Fibroblast of skin of back (primary cell): ENCODE data around the gene CPSF2.
A peak's percentile ranks its signal among the peaks of the same experiment; 100 is the strongest.
"Not testable (repeated sequence)": the region's sequence is repeated elsewhere in the genome, so short reads cannot be mapped to it uniquely, and the experiment has no call there.

Experiments
- DNase-seq: peaks from one replicate; pipeline ENCODE4 v3.0.0-alpha.2; 2013

The CPSF2 gene

DNA sequence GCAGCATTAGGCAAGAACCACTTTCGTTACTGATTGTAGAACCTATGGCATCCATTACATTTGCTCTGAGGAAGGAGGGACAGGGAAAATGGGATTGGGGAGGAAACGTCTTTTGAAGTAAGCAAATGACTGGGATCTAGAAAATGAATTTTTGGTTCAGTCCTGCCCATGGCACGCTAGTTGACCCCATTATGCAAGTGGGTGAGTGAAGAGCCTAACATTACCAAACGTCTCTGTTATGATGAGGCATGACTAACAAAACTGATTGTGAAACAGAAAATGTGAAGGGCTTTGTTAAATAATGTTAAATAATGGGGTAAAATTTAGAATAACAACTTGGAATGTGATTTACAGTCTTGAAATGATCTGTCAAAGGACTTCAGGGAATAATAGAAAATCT, 38.9 kb downstream of the CPSF2 start:
- peak; percentile 40 for DNase-seq

DNA sequence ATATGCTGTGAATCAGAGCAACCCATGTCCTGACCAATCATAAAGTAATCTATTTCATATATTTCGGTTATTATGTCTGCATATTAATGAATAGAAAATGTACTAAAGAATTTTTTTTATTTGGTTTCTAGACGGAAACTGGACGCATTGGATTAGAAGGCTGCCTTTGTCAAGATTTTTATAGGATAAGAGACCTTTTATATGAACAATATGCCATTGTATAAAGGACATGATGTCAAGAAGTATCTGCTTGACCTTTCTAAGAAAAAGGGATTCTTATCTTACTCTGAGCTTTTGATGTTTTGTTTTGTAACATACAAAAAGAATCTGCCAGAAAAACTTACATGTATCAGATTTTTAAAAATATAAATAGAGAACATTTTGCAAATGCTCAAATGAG, 39.8 kb downstream of the CPSF2 start:
- no peak for DNase-seq

DNA sequence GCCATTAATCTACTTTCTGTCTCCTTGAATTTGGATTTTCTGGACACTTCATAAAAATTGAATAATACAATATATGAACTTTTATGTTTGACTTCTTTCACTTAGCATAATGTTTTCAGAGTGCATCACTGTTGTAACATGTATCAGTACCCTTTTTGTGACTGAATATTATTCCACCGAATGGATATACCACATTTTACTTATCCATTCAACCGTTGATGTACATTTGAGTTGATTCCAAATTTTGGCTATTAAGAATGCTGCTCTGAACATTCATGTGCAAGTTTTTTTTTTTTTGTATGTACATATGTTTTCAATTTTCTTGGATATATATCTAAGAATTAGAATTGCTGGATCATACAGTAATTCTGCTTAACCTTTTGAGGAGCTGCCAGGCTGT, 43.2 kb downstream of the CPSF2 start:
- DNase-seq: no peak

- DNase-seq: peak; percentile 53
These were observed 51.9 kb downstream of the CPSF2 start for GRCh38 chr14:92173668-92174067.

GRCh38 chr14:92175811-92176210, 54.0 kb downstream of the CPSF2 start:
- DNase-seq: no peak

DNA sequence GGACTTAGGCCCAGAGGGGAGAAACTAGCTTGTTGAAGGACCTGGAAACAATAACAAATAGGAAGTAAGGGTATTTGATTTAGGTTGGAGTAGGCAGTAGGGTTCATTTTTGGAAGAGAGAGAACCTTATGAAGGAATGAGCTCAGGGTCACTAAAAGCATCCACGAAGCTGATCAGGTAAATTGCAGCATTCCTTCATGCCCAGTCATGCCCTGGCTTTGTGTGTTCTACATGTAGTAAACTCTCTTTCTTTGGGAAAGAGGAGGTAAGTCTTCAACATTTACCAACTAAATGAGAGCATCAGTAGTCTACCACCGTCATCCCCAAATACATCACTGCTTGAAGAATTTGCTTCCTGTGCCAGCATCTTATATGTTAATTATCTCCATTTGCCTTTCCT, 54.7 kb downstream of the CPSF2 start:
- no peak for DNase-seq

- not testable (repeated sequence) for DNase-seq
These were observed 57.4 kb downstream of the CPSF2 start for GRCh38 chr14:92179178-92179577.

DNA sequence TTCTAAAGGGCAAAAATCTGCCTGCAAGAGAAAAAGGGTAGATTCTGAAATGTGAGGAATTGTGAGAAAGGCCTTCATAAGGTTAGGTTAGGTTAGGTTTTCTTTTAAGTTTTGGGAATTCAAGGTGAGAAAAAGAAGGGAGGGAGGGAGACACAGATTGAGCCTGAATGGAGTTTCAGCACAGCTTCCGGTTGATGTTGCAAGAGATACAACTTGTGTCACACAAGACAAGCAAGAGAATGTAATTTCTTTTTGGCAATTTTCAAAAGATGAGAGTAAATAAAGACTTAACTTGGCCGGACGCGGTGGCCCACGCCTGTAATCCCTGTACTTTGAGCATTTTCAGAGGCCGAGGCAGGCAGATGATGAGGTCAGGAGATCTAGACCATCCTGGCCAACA, 63.8 kb downstream of the CPSF2 start:
- DNase-seq: no peak

DNA sequence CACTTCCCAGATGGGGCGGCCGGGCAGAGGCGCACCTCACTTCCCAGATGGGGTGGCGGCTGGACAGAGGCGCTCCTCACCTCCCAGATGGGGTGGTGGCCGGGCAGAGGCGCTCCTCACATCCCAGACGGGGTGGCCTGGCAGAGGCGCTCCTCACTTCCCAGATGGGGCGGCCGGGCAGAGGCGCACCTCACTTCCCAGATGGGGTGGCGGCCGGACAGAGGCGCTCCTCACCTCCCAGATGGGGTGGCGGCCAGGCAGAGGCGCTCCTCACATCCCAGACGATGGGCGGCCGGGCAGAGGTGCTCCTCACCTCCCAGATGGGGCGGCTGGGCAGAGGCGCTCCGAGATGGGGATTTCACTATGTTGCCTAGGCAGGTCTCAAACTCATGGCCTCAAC, 65.8 kb downstream of the CPSF2 start:
- not testable (repeated sequence) for DNase-seq

DNA sequence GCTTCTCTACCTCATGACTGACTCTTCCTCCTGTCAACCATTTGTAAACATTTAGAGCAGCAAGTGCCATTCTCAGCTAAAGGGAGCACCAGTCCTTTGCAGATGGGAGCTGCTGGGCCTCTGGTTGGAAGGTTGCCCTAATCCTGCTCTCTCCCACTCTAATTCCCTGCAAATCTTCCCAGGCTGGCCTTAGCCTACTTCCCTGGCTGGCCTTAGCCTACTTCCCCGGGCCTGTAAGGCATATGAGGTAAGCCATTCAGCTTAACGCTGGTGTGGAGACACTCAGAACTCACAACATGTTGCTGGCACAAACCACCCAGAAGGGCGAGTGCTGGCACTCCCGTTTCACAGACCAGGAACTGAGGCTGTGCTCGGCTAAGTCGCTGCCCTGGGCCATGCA, 69.0 kb downstream of the CPSF2 start:
- DNase-seq: no peak

DNA sequence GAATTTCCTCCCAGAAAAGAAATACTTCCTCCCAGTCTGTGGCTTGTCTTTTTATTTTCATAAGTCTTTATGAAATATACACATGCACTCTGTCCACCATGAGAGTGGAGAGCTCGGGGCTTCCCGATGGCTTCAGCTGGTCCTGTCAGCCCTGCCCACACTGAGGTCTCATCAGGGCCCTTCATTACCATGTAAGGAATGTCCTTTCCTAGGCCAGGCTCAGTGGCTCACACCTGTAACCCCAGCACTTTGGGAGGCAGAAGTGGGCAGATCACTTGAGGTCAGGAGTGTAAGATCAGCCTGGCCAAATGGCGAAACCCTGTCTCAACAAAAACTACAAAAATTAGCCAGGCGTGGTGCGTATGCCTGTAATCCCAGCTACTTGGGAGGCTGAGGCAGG, 77.0 kb downstream of the CPSF2 start:
- DNase-seq: no peak

- DNase-seq: no peak
These were observed 78.0 kb downstream of the CPSF2 start for GRCh38 chr14:92199763-92200162.

DNA sequence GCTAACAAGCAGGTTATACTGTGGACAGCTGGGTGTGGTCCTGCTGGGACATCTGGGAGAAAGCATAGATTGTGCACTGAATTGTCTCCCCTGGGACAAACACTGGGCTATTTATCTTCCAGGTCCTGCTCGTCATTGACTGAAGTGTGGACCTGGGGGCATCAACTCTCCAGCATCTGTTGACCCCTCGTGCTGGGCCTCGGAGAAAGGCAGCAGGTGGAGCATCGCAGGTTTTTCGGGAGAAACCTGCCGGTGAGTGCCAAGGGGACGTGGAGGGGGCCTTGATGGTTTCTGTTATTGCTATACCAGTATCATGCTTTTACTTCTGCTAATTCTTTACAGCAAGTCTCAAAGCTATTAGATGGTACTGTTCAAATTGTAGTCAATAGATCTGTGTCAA, 81.3 kb downstream of the CPSF2 start:
- no peak for DNase-seq

DNA sequence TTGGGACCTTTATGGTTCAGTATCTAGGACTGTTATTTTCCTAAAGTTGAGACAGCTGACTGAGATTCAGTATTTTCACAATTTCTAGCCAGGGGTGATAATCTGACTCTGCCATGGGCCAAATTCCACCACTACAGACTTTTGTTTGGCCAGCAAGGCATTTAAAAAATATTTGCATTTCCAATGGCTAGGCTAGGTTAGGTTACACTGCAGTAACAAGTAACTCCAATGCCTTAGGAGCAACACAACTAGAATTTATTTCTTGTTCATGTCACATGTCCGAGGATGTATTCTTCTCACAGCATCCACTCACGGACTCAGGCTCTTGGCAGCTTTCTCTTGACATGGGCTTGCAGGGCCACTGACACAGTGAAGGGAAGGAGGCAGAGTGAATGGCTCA, 83.0 kb downstream of the CPSF2 start:
- no peak for DNase-seq

GRCh38 chr14:92207012-92207927, 85.5 kb downstream of the CPSF2 start:
- no peak for DNase-seq

DNA sequence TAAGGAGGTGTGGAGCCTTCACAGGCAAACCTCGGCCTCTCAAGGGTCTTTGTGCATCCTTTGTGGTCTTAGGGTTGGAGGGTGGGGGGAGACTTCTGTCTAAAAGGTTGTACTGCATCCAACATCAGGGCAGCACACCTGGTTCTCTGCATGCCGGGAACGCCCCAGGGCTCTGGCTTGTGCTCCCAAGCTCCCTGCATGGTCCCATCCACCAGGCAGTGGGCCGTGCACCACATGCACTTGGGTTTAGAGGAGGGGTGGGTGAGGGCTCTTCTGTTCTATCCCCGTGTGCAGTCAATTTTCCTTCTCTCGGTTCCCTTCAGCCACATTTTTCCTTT, 86.1 kb downstream of the CPSF2 start:
- DNase-seq: no peak

DNA sequence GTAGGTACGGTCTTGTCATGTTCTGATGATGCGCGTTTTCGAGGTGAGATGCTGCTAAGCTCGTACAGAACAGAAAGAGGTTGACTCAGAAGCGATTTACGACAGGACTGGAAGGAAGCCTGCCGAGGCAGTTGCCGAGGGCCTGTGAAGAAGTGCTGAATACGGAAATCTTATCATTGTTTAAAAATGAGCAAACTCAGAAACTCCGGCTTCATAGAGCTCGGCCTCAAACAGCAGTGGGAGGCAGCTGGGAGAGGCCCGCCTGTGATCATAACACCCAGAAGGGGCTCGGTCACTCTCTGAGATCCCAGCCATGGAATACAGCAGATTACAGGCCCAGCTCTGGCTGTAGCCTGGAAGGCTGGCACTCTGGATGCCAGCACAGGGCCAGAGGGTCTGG, 87.4 kb downstream of the CPSF2 start:
- DNase-seq: no peak

- DNase-seq: not testable (repeated sequence)
These were observed 91.4 kb downstream of the CPSF2 start for GRCh38 chr14:92213125-92213524.

DNA sequence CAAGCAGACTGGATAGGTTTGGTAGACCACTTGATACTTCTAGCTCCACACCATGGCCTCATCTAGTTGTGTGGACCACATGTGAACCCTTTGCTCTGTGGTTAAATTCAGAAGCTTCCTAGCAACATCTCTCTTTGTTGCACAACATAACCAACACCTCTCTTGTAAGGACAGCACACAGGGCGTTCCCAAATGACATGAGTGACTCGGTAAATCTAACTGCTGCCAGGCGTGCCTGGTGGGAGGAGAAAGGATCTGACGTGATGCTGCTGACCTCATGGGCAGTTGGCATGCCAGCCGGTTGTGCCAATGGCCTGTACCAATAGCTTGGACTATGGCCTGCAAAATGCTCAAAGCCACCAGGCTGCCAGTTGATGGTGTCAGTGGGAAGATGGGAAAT, 93.8 kb downstream of the CPSF2 start:
- DNase-seq: no peak

- DNase-seq: peak; percentile 61
These were observed 96.2 kb downstream of the CPSF2 start for GRCh38 chr14:92217936-92218335.
